WTC11 (cell line): ENCODE results near the gene C11orf54.

Source experiments
- AFF4 ChIP-seq: sonication (generic); formaldehyde crosslinking; IDR thresholded peaks from 2 replicates; pipeline ENCODE4 v1.8.1; 2023; ENCODE audit warnings: mild to moderate bottlenecking, missing genetic modification reagents, borderline replicate concordance
- ATF6 ChIP-seq: sonication (generic); formaldehyde crosslinking; IDR thresholded peaks from 2 replicates; pipeline ENCODE4 v1.8.1; 2023; ENCODE audit warnings: mild to moderate bottlenecking, missing genetic modification reagents
- CTCF ChIP-seq: fragments of 200-600 bp; IDR thresholded peaks from 2 replicates; pipeline ENCODE4 v1.8.0; 2022; ENCODE audit warnings: antibody characterized with exemption
- JUN ChIP-seq: sonication (generic); formaldehyde crosslinking; IDR thresholded peaks from 2 replicates; pipeline ENCODE4 v1.8.0; 2023; ENCODE audit warnings: mild to moderate bottlenecking, missing genetic modification reagents
- SMAD4 ChIP-seq: sonication (generic); formaldehyde crosslinking; IDR thresholded peaks from 2 replicates; pipeline ENCODE4 v1.8.0; 2022; ENCODE audit warnings: mild to moderate bottlenecking, missing genetic modification reagents
- TEAD1 ChIP-seq: sonication (generic); formaldehyde crosslinking; IDR thresholded peaks from 2 replicates; pipeline ENCODE4 v1.8.0; 2022; ENCODE audit warnings: mild to moderate bottlenecking, missing genetic modification reagents
- ZNF232 ChIP-seq: sonication (generic); formaldehyde crosslinking; IDR thresholded peaks from 2 replicates; pipeline ENCODE4 v1.8.0; 2022; ENCODE audit warnings: mild to moderate bottlenecking, missing genetic modification reagents
- ZNF416 ChIP-seq: fragments of 250-450 bp; sonication (Bioruptor Pico); IDR thresholded peaks from 2 replicates; pipeline ENCODE4 v1.9.0; 2021; ENCODE audit warnings: mild to moderate bottlenecking, inconsistent platforms
- TF ChIP-seq, protein P1 (sequence below): sonication (generic); formaldehyde crosslinking; IDR thresholded peaks from 2 replicates; pipeline ENCODE4 v1.8.0; 2022; ENCODE audit warnings: mild to moderate bottlenecking, missing genetic modification reagents

DNA sequence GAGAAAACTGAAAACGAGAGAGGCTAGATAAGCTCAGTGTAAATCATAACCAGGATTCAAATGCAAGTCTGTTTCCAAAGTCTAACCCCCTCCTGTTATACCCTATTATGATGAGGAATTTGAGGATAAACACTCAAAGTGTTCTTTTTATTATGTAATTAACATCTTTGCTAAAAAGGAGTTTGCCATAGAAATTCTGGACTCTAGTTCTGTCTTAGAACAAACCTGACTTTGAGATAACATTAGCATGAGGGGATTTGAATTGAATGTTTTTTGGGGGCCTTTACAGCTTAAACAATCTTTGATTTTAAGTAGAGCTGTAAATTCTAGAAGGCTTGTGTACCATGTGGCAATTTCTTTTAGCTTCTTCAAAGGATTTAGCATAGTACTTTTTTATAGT is 9.5 kb downstream of the C11orf54 start:
- TF ChIP-seq JUN (CRISPR knock-in tag) = no peak
- TF ChIP-seq CTCF = no peak
- TF ChIP-seq, protein P1, sequence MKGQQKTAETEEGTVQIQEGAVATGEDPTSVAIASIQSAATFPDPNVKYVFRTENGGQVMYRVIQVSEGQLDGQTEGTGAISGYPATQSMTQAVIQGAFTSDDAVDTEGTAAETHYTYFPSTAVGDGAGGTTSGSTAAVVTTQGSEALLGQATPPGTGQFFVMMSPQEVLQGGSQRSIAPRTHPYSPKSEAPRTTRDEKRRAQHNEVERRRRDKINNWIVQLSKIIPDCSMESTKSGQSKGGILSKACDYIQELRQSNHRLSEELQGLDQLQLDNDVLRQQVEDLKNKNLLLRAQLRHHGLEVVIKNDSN (CRISPR knock-in tag) = no peak
- TF ChIP-seq TEAD1 (CRISPR knock-in tag) = no peak
- TF ChIP-seq ATF6 (CRISPR knock-in tag) = no peak
- TF ChIP-seq ZNF416 (CRISPR knock-in tag) = no peak
- TF ChIP-seq ZNF232 (CRISPR knock-in tag) = no peak
- TF ChIP-seq SMAD4 (CRISPR knock-in tag) = no peak
- no peak for TF ChIP-seq AFF4
